ENCODE measurements around the gene RABGGTA. TPM values are rescaled to one million over a fixed set of nuclear protein-coding genes. Genes with fewer than 3 reads are reported as not detected.

The RABGGTA gene
- total RNA-seq, 1 donor from 2014 or later: 54.0 TPM

DNA sequence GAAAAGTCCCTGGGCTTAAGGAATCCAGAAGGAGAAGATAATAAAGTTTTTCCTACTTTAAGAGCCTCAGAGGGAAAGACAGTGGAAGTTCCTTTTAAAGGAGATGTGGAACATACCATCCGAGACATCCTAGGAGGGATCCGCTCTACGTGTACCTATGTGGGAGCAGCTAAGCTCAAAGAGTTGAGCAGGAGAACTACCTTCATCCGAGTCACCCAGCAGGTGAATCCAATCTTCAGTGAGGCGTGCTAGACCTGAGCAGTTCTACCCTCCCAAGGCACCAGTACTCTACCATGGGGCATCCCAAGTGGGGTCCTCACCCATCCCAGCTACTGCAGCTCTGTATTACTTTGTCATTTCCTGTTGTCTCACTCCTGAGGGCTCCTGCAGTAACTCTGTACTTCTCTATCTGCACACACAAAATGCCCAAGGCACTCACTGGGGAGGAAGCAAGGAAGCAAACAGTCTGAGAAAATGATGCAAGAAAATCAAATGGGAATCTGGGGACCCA lies 32.8 kb downstream of the RABGGTA start:
- Histone ChIP-seq H3K4me3 (ENCODE audit: low read depth, low read length) (no peak overlapping the region), H3K27me3 (ENCODE audit: control insufficient read depth, insufficient read depth, low read length) (no peaks in the 10 kb centered on the region), H3K36me3 (ENCODE audit: control insufficient read depth, insufficient read depth, low read length) (peaks cover 12% of the 10 kb centered on the region)
- TF ChIP-seq, protein P1, sequence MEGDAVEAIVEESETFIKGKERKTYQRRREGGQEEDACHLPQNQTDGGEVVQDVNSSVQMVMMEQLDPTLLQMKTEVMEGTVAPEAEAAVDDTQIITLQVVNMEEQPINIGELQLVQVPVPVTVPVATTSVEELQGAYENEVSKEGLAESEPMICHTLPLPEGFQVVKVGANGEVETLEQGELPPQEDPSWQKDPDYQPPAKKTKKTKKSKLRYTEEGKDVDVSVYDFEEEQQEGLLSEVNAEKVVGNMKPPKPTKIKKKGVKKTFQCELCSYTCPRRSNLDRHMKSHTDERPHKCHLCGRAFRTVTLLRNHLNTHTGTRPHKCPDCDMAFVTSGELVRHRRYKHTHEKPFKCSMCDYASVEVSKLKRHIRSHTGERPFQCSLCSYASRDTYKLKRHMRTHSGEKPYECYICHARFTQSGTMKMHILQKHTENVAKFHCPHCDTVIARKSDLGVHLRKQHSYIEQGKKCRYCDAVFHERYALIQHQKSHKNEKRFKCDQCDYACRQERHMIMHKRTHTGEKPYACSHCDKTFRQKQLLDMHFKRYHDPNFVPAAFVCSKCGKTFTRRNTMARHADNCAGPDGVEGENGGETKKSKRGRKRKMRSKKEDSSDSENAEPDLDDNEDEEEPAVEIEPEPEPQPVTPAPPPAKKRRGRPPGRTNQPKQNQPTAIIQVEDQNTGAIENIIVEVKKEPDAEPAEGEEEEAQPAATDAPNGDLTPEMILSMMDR (IDR thresholded peaks at IDR 0.05; ENCODE audit: insufficient read depth, low read length, poor library complexity, severe bottlenecking): no peak
- DNase-seq (ENCODE audit: low read depth): no peak

DNA sequence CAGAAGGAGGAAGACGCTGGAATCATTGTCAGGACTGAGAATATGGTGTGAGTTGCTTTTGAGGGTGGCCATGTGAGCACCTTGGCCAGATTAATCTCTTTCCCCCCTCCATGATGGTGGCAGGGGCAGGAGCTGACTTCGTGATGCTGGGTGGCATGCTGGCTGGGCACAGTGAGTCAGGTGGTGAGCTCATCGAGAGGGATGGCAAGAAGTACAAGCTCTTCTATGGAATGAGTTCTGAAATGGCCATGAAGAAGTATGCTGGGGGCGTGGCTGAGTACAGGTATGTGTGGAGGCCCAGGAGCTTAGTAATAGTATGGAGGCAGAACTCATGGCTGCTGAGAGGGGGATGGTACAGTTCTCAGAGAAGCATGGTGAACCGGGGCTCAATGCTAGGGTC lies 33.3 kb downstream of the RABGGTA start:
- no peaks in the 10 kb centered on the region for H3K27me3 ChIP-seq (ENCODE audit: control insufficient read depth, insufficient read depth, low read length)
- TF ChIP-seq, protein P1 (IDR thresholded peaks at IDR 0.05; ENCODE audit: insufficient read depth, low read length, poor library complexity, severe bottlenecking): no peak
- no peak overlapping the region for H3K4me3 ChIP-seq (ENCODE audit: low read depth, low read length)
- peaks cover 12% of the 10 kb centered on the region for H3K36me3 ChIP-seq (ENCODE audit: control insufficient read depth, insufficient read depth, low read length)
- DNase-seq (ENCODE audit: low read depth): no peak

DNA sequence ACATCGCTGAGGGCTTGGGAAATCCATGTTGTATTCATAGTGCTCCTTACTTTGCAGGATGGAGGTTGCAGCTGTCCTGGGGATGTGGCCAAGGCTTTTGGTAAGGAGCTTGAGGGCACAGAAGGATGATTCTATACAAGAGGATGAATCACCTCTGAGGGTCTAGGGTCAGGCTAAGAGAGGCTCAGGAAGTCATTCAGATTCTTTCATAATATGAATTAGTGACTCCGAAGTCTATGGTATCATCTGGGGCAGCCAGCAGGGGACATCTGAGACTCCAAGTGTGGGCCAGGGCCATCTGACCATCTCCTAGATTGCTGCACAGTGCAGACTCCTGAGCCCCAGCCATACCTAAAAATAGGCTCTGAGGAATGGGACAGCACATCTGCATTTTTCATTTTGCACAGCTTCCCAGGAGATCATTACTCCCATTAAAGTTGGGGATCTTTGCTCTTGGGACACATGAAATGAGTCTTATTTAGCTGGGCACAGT lies 33.9 kb downstream of the RABGGTA start:
- Histone ChIP-seq H3K4me3 (ENCODE audit: low read depth, low read length) (no peak overlapping the region), H3K27me3 (ENCODE audit: control insufficient read depth, insufficient read depth, low read length) (no peaks in the 10 kb centered on the region), H3K36me3 (ENCODE audit: control insufficient read depth, insufficient read depth, low read length) (peaks cover 12% of the 10 kb centered on the region)
- TF ChIP-seq, protein P1 (IDR thresholded peaks at IDR 0.05; ENCODE audit: insufficient read depth, low read length, poor library complexity, severe bottlenecking): no peak
- DNase-seq (ENCODE audit: low read depth): no peak

DNA sequence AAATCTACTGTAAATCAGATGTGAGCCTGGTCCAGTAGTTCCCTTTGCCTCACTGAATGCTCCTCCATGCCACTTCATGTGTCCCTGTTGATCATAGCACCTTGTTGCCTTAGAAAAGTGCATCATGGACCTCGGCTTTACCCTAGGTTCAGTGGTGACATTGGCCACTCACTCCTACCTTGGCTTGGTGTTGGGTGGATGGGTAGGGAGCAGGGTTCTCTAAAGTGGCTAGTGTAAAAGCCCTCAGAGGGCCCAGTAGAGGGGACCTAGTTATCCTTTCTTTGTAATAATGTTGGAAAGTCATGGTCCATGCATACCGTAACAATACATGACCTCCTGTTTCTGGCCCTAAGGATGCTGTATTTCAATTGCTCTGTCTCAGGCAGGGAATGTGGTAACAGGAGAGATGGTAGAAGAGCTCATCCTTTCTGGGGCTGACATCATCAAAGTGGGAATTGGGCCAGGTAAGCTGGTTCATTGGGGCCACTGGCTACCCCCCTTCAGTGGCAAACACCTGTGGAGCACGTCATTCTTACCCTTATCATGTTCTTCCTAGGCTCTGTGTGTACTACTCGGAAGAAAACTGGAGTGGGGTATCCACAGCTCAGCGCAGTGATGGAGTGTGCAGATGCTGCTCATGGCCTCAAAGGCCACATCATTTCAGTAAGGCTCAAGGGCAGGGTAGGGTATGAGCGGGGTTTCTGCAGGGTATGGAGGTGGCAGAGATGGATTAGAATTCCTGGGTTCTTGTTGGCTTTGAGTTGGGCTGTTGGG lies 34.5 kb downstream of the RABGGTA start:
- no peak for DNase-seq (ENCODE audit: low read depth)
- Histone ChIP-seq H3K36me3 (ENCODE audit: control insufficient read depth, insufficient read depth, low read length) (peaks cover 12% of the 10 kb centered on the region), H3K27me3 (ENCODE audit: control insufficient read depth, insufficient read depth, low read length) (no peaks in the 10 kb centered on the region), H3K4me3 (ENCODE audit: low read depth, low read length) (no peak overlapping the region)
- TF ChIP-seq, protein P1 (IDR thresholded peaks at IDR 0.05; ENCODE audit: insufficient read depth, low read length, poor library complexity, severe bottlenecking): no peak

DNA sequence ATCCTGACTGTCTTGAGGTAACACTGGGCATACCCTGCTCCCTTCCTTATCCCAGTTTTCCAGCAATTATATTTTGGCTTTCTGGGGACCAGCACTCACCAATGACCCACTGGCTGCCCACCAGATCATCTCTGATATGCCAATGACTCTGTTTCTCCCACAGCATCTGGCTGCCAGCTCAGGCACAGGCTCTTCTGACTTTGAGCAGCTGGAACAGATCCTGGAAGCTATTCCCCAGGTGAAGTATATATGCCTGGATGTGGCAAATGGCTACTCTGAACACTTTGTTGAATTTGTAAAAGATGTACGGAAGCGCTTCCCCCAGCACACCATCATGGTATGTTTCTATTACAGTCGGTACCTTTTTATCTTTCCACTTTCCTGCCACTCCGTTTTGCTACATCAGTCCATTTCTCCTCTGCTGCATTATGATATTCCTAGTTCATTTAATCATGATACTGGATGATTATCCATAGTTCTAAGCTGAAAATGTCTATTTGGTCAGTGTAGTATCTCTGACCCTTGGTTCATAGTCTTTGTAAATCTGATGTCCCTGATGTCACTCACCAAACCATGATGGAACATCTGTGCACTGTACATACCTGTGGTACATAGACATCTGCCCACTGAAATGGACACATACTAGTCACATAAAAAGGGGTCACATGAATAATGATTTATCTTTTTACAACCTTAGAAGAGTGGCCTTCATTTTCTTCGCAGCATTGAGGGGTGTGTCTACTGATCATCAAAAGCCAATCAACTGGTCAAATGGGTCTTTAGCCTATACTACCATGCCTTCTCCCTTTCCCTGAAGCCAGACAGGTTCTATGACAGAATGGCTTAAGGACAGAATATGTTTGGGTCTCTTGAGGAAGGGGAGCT lies 35.4 kb downstream of the RABGGTA start:
- no peak overlapping the region for H3K4me3 ChIP-seq (ENCODE audit: low read depth, low read length)
- H3K36me3 ChIP-seq (ENCODE audit: control insufficient read depth, insufficient read depth, low read length): peaks cover 12% of the 10 kb centered on the region
- TF ChIP-seq, protein P1 (IDR thresholded peaks at IDR 0.05; ENCODE audit: insufficient read depth, low read length, poor library complexity, severe bottlenecking): no peak
- DNase-seq (ENCODE audit: low read depth): no peak
- no peaks in the 10 kb centered on the region for H3K27me3 ChIP-seq (ENCODE audit: control insufficient read depth, insufficient read depth, low read length)

Data from kidney epithelial cell (primary cell).